Naive thymus-derived CD8-positive, alpha-beta T cell (primary cell): ENCODE measurements around the gene HSPA1B. TPM values are rescaled to one million over a fixed set of nuclear protein-coding genes. Genes with fewer than 3 reads are reported as not detected.
"Not testable (repeated sequence)": the region's sequence is repeated elsewhere in the genome, so short reads cannot be mapped to it uniquely, and the experiment has no call there.

Experiments used
- ATAC-seq, 2 donors: fragments of 150-1000 bp; cut with Tn5 transposase in 1 of 2; sonication (Bioruptor Pico), chemical (Tn5 transposase) in 1 of 2; 1 replicate in 1 of 2; 2 replicates in 1 of 2; pipeline ENCODE4 v1.10.0; 2021; ENCODE audit warnings: mild to moderate bottlenecking in 2 of 2, moderate library complexity in 2 of 2
- POLR2A ChIA-PET: fragments of 350-600 bp; sonication (Branson Sonifier 250); formaldehyde crosslinking; loops from one replicate; lab custom pipeline; 2021; ENCODE audit warnings: antibody characterized with exemption; lab: Charles Lee
- DNase-seq, 10 donors: peaks; one replicate each; pipeline versions ENCODE4 v3.0.0 to v3.0.0-alpha.2; 2020 to 2022
- H3K27ac Mint-ChIP-seq, 10 donors: one replicate each; pipeline ENCODE4 v1.8.0; 2020 to 2022; ENCODE audit warnings: mild to moderate bottlenecking in 10 of 10, mixed read lengths in 10 of 10, moderate library complexity in 4 of 10, inconsistent platforms in 1 of 10
- H3K27me3 Mint-ChIP-seq, 5 donors: one replicate each; pipeline ENCODE4 v1.8.0; 2021 to 2022; ENCODE audit warnings: mixed read lengths in 5 of 5
- H3K36me3 Mint-ChIP-seq, 3 donors: one replicate each; pipeline ENCODE4 v1.8.0; 2020 to 2022; ENCODE audit warnings: mixed read lengths in 3 of 3, mild to moderate bottlenecking in 2 of 3, inconsistent platforms in 1 of 3
- H3K4me1 Mint-ChIP-seq, 4 donors: one replicate each; pipeline ENCODE4 v1.8.0; 2021 to 2022; ENCODE audit warnings: mixed read lengths in 4 of 4
- H3K4me3 Mint-ChIP-seq, 10 donors: one replicate each; pipeline ENCODE4 v1.8.0; 2020 to 2022; ENCODE audit warnings: mild to moderate bottlenecking in 10 of 10, mixed read lengths in 10 of 10, moderate library complexity in 6 of 10, inconsistent platforms in 1 of 10
- H3K9me3 Mint-ChIP-seq, 9 donors: one replicate each; pipeline ENCODE4 v1.8.0; 2020 to 2022; ENCODE audit warnings: mixed read lengths in 9 of 9, mild to moderate bottlenecking in 3 of 9, inconsistent platforms in 1 of 9, moderate library complexity in 1 of 9
- polyA plus RNA-seq, 3 donors: library from polyadenylated mRNA; unstranded; fragments of 300-500 nt; fragmentation: Illumina TruSeq; gene quantifications; one replicate each; pipeline ENCODE4 v1.2.3, GENCODE V29; 2021
- total RNA-seq, 8 experiments: library from RNA in 2 of 8; stranded (reverse) in 2 of 8; gene quantifications; one replicate each; pipeline ENCODE4 v1.2.3 and lab custom pipeline; 2021 to 2026

HSPA1B gene
- total and polyA plus RNA-seq, 5 experiments from 2014 or later = 0.28 to 42.2 (median 1.3) TPM

GRCh38 chr6:31801031-31801927, 26.3 kb upstream of the HSPA1B start:
- POLR2A ChIA-PET = interaction anchor here (0.7 kb wide), 2 partner anchors 167 to 1035 kb away, joined by 6 to 7 read pairs; no protein-coding TSS in a partner anchor
- Mint-ChIP-seq H3K36me3 (peaks cover 0 to 23% (median 0%) of the 10 kb centered on the region in 3 donors), H3K27ac (peak overlapping the region in 1 of 10 donors; percentile 29), H3K4me1 (peaks cover 14 to 47% (median 32%) of the 10 kb centered on the region in 4 donors)
- H3K9me3 Mint-ChIP-seq, H3K4me3 Mint-ChIP-seq, DNase-seq, H3K27me3 Mint-ChIP-seq, ATAC-seq: not testable (repeated sequence)

- Mint-ChIP-seq H3K9me3 (no peaks in the 10 kb centered on the region), H3K36me3 (peaks cover 0 to 37% (median 8%) of the 10 kb centered on the region in 3 donors), H3K4me3 (peak overlapping the region; percentile 84 to 97 (median 91)), H3K4me1 (peaks cover 10 to 35% (median 20%) of the 10 kb centered on the region in 4 donors), H3K27me3 (no peaks in the 10 kb centered on the region), H3K27ac (peak overlapping the region; percentile 91 to 98 (median 94))
- POLR2A ChIA-PET = interaction anchor here (0.6 to 4.2 kb wide), 16 partner anchors 8 to 283 kb away, joined by 3 to 63 read pairs (median 6); partner anchors contain the start of genes ABHD16A, BAG6, CLIC1 and HSPA1A
- no peak for DNase-seq
- peak; percentile 32 to 41 for ATAC-seq
These were observed 21.5 kb upstream of the HSPA1B start for GRCh38 chr6:31805939-31806469.

- H3K4me3 Mint-ChIP-seq = peak within 1 kb of the TSS; percentile 84 to 97 (median 91)
- ATAC-seq (peak; percentile 97 to 98), DNase-seq (peak; percentile 95 to 98 (median 96))
- peaks cover 0 to 36% (median 13%) of the 10 kb centered on the region in 3 donors for H3K36me3 Mint-ChIP-seq
- POLR2A ChIA-PET = interaction anchor here (0.6 to 4.2 kb wide), 26 partner anchors 7 to 290 kb away, joined by 3 to 63 read pairs (median 5); partner anchors contain the start of genes ABHD16A, BAG6, C6orf47 and CLIC1
- peaks cover 10 to 35% (median 20%) of the 10 kb centered on the region in 4 donors for H3K4me1 Mint-ChIP-seq
- no peaks in the 10 kb centered on the region for H3K27me3 Mint-ChIP-seq
- H3K9me3 Mint-ChIP-seq = no peaks in the 10 kb centered on the region
- peak within 1 kb of the TSS; percentile 91 to 98 (median 94) for H3K27ac Mint-ChIP-seq
These were observed 20.9 kb upstream of the HSPA1B start, which contains the start of gene LSM2 for GRCh38 chr6:31806470-31807272. LSM2 (minus strand) TSS chr6:31806966; CDS start chr6:31806757, 209 bp downstream.

- DNase-seq, H3K9me3 Mint-ChIP-seq, H3K27me3 Mint-ChIP-seq, H3K4me3 Mint-ChIP-seq, ATAC-seq, H3K27ac Mint-ChIP-seq: not testable (repeated sequence)
- peaks cover 10 to 33% (median 24%) of the 10 kb centered on the region in 4 donors for H3K4me1 Mint-ChIP-seq
- POLR2A ChIA-PET = interaction anchor here (0.6 to 2.3 kb wide), 5 partner anchors 9 to 27 kb away, joined by 3 to 12 read pairs (median 4); no protein-coding TSS in a partner anchor
- peaks cover 0 to 24% (median 13%) of the 10 kb centered on the region in 3 donors for H3K36me3 Mint-ChIP-seq
These were observed 18.9 kb upstream of the HSPA1B start for GRCh38 chr6:31808599-31808998.

DNA sequence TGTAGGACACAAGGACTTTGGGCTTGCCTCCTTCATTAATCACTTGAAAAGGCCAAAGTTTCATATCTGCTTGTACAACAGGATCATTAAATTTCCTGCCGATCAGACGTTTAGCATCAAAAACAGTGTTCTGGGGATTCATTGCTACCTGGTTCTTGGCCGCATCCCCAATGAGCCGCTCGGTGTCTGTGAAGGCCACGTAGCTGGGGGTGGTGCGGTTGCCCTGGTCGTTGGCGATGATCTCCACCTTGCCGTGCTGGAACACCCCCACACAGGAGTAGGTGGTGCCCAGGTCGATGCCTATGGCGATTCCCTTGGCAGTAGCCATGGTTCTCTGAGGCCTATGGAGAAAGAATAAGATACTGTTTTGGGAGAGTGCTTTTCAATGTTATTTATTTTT, 15.9 kb upstream of the HSPA1B start:
- DNase-seq (no peak), ATAC-seq (no peak)
- POLR2A ChIA-PET = no interaction called here
- Mint-ChIP-seq H3K27ac (no peak overlapping the region), H3K4me1 (peaks cover 4 to 26% (median 19%) of the 10 kb centered on the region in 4 donors), H3K36me3 (peaks cover 0 to 19% (median 13%) of the 10 kb centered on the region in 3 donors), H3K9me3 (no peaks in the 10 kb centered on the region), H3K27me3 (no peaks in the 10 kb centered on the region), H3K4me3 (no peak overlapping the region)

- Mint-ChIP-seq H3K4me3 (peak overlapping the region in 7 of 10 donors; percentile 62 to 93 (median 91)), H3K27me3 (no peaks in the 10 kb centered on the region), H3K27ac (peak overlapping the region in 5 of 10 donors; percentile 3 to 89 (median 47)), H3K36me3 (peaks cover 0 to 19% (median 13%) of the 10 kb centered on the region in 3 donors), H3K9me3 (no peaks in the 10 kb centered on the region), H3K4me1 (peaks cover 5 to 32% (median 25%) of the 10 kb centered on the region in 4 donors)
- ATAC-seq (no peak), DNase-seq (no peak)
- POLR2A ChIA-PET = interaction anchor here (0.8 to 2.1 kb wide), 5 partner anchors 8 to 161 kb away, joined by 3 to 11 read pairs (median 4); partner anchors contain the start of genes BAG6, DDAH2 and HSPA1B
These were observed 14.1 kb upstream of the HSPA1B start for GRCh38 chr6:31813465-31813849.

- peak overlapping the region; percentile 90 to 95 (median 92) for H3K4me3 Mint-ChIP-seq
- peaks cover 0 to 14% (median 13%) of the 10 kb centered on the region in 3 donors for H3K36me3 Mint-ChIP-seq
- H3K4me1 Mint-ChIP-seq = peaks cover 5 to 38% (median 27%) of the 10 kb centered on the region in 4 donors
- POLR2A ChIA-PET = interaction anchor here (0.7 to 2.1 kb wide), 12 partner anchors 8 to 162 kb away, joined by 3 to 15 read pairs (median 5); partner anchors contain the start of genes BAG6, DDAH2, HSPA1B and LSM2
- H3K27ac Mint-ChIP-seq = peak overlapping the region; percentile 79 to 95 (median 90)
- peak; percentile 24 to 73 (median 52) for DNase-seq
- H3K9me3 Mint-ChIP-seq = no peaks in the 10 kb centered on the region
- no peaks in the 10 kb centered on the region for H3K27me3 Mint-ChIP-seq
- peak; percentile 51 to 56 for ATAC-seq
These were observed 12.9 kb upstream of the HSPA1B start for GRCh38 chr6:31814677-31815024.

DNA sequence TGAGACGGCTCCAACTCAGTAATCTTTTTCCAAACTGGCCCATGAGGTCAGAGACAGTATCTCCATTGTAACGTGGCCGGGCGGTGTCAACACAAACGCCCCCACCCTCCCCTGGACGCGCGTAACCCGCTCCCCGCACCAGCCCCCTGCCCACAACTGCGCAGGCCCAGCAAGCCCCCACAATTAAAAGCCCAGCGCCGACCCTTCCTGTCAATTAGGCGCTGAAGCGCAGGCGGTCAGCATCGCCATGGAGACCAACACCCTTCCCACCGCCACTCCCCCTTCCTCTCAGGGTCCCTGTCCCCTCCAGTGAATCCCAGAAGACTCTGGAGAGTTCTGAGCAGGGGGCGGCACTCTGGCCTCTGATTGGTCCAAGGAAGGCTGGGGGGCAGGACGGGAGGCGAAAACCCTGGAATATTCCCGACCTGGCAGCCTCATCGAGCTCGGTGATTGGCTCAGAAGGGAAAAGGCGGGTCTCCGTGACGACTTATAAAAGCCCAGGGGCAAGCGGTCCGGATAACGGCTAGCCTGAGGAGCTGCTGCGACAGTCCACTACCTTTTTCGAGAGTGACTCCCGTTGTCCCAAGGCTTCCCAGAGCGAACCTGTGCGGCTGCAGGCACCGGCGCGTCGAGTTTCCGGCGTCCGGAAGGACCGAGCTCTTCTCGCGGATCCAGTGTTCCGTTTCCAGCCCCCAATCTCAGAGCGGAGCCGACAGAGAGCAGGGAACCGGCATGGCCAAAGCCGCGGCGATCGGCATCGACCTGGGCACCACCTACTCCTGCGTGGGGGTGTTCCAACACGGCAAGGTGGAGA, 12.3 kb upstream of the HSPA1B start, which contains the start of the genes HSPA1A and HSPA1L:
Gene HSPA1A (plus strand): TSS at position 519 of the 814 bp plus-strand sequence. CDS start 214 bp downstream, at position 733.
Gene HSPA1L (minus strand): TSS at position 259 of the 814 bp plus-strand sequence. CDS start 3,311 bp downstream, outside the sequence.
- ATAC-seq (peak; percentile 17 to 39), DNase-seq (peak in 6 of 10 donors; percentile 23 to 68 (median 44))
- Mint-ChIP-seq H3K4me3 (peak within 1 kb of the TSS; percentile 90 to 95 (median 92)), H3K4me1 (peaks cover 7 to 42% (median 28%) of the 10 kb centered on the region in 4 donors), H3K36me3 (peaks cover 0 to 10% (median 8%) of the 10 kb centered on the region in 3 donors), H3K9me3 (no peaks in the 10 kb centered on the region), H3K27ac (peak within 1 kb of the TSS; percentile 79 to 95 (median 90)), H3K27me3 (no peaks in the 10 kb centered on the region)
- POLR2A ChIA-PET = interaction anchor here (0.7 to 2.1 kb wide), 10 partner anchors 9 to 163 kb away, joined by 3 to 15 read pairs (median 5); partner anchors contain the start of genes BAG6, HSPA1B and LSM2

- H3K4me3 Mint-ChIP-seq = peak overlapping the region; percentile 78 to 90 (median 83)
- POLR2A ChIA-PET = interaction anchor here (0.5 to 3.0 kb wide), 12 partner anchors 10 to 1155 kb away, joined by 3 to 18 read pairs (median 5); partner anchors contain the start of genes ABHD16A, BAG6, DDAH2 and HSPA1B
- H3K36me3 Mint-ChIP-seq, H3K9me3 Mint-ChIP-seq, H3K27me3 Mint-ChIP-seq: not testable (repeated sequence)
- H3K4me1 Mint-ChIP-seq = peaks cover 9 to 58% (median 38%) of the 10 kb centered on the region in 4 donors
- ATAC-seq (peak; percentile 62 to 68), DNase-seq (peak in 4 of 10 donors; percentile 23 to 69 (median 61))
- peak overlapping the region; percentile 34 to 96 (median 85) for H3K27ac Mint-ChIP-seq
These were observed 10.2 kb upstream of the HSPA1B start for GRCh38 chr6:31817133-31817928.
